GM12891 (cell line): ENCODE results near the gene RASL10A.

Experiments used
- DNase-seq: peaks from one replicate; pipeline ENCODE4 v3.0.0; 2011; ENCODE audit warnings: low spot score; ENCODE audit not compliant: insufficient read length
- FAIRE-seq: peaks from 2 replicates; lab custom pipeline; 2011; peaks lifted over from hg19 to GRCh38; lab: Jason Lieb, UNC
- PAX5 ChIP-seq: IDR thresholded peaks from 2 replicates; pipeline ENCODE4 v1.6.1; 2011; ENCODE audit warnings: low read length, moderate library complexity, mild to moderate bottlenecking; ENCODE audit not compliant: insufficient read depth, severe bottlenecking
- POLR2A ChIP-seq: IDR thresholded peaks from 2 replicates; pipeline ENCODE4 v1.6.1; 2011; ENCODE audit warnings: low read depth, low read length, control low read depth
- POLR2AphosphoS5 ChIP-seq: IDR thresholded peaks from 2 replicates; pipeline ENCODE4 v1.6.1; 2011; ENCODE audit warnings: low read depth, low read length, control low read depth
- POU2F2 ChIP-seq: IDR thresholded peaks from 2 replicates; pipeline ENCODE4 v1.6.1; 2011; ENCODE audit warnings: low read depth, mild to moderate bottlenecking, control low read depth, low read length, moderate library complexity
- SPI1 ChIP-seq: IDR thresholded peaks from 2 replicates; pipeline ENCODE4 v1.6.1; 2011; ENCODE audit warnings: low read depth, low read length, control low read depth
- TAF1 ChIP-seq: IDR thresholded peaks from 2 replicates; pipeline ENCODE4 v1.6.1; 2011; ENCODE audit warnings: low read depth, low read length, control low read depth

Gene RASL10A

GRCh38 chr22:29313126-29313575 is 2.3 kb downstream of the RASL10A start:
- FAIRE-seq = peak; percentile 35
- peak; percentile 53 for DNase-seq
- TF ChIP-seq POU2F2 (no peak), POLR2AphosphoS5 (no peak), SPI1 (no peak), POLR2A (no peak), PAX5 (no peak), TAF1 (no peak)

- FAIRE-seq (no peak), DNase-seq (peak; percentile 15)
These were observed 3.0 kb downstream of the RASL10A start for GRCh38 chr22:29312218-29313125.

DNA sequence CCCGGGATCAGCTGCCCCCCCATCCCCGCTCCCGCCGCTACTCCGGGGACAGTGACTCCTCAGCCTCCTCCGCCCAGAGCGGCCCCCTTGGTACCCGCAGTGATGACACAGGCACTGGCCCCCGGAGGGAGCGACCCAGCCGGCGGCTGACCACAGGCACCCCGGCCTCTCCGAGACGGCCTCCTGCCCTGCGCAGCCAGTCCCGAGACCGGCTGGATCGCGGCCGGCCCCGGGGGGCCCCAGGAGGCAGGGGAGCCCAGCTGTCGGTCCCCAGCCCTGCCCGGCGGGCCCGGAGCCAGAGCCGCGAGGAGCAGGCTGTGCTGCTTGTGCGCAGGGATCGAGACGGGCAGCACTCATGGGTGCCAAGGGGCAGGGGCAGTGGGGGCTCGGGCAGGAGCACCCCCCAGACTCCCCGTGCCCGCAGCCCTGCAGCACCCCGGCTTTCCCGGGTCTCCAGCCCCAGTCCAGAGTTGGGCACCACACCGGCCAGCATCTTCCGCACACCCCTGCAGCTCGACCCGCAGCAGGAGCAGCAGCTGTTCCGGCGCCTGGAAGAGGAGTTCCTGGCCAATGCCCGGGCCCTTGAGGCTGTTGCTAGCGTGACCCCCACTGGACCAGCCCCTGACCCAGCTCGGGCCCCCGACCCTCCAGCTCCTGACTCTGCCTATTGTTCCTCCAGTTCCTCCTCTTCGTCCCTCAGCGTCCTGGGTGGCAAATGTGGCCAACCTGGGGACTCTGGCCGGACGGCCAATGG is 3.9 kb downstream of the RASL10A start:
- FAIRE-seq (no peak), DNase-seq (peak; percentile 13)
- TF ChIP-seq POLR2AphosphoS5 (no peak), POLR2A (no peak), POU2F2 (no peak), PAX5 (no peak), SPI1 (no peak), TAF1 (no peak)

More at GRCh38 chr22:29312218-29313125, 3.0 kb downstream of the RASL10A start:
- TF ChIP-seq POLR2AphosphoS5 (no peak), PAX5 (no peak), POU2F2 (no peak), POLR2A (no peak)

DNA sequence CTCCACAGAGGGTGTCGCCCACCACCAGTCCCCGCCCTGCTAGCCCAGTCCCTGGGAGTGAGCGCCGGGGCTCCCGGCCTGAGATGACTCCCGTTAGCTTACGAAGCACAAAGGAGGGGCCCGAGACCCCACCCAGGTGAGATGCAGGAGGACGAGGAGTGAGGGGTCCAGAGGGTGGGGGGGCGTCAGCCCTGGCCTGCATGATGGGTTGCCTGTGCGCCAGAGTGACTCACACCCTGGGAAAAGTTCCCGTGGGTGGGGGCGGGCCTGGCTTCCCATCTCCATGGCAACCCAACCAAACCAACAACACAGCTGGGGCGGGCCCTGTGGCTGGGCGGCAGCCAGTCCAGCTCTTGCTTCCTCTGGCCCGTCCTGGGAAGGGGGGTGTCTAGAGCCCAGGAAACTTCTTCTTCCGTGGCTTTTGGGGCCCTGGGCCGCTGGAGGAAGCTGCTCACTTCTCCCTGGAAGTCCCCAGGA is 4.6 kb downstream of the RASL10A start:
- DNase-seq (peak; percentile 79), FAIRE-seq (peak; percentile 75)
- TF ChIP-seq PAX5 (no peak), POLR2AphosphoS5 (no peak), POLR2A (no peak), SPI1 (no peak), POU2F2 (no peak), TAF1 (no peak)

- TF ChIP-seq SPI1 (0 out of 2 replicates have a peak, but pooled peaks have one; percentile 5), TAF1 (no peak), PAX5 (no peak)
- FAIRE-seq (peak; percentile 51), DNase-seq (peak; percentile 17)
These were observed 5.2 kb downstream of the RASL10A start for GRCh38 chr22:29310065-29310862.

DNA sequence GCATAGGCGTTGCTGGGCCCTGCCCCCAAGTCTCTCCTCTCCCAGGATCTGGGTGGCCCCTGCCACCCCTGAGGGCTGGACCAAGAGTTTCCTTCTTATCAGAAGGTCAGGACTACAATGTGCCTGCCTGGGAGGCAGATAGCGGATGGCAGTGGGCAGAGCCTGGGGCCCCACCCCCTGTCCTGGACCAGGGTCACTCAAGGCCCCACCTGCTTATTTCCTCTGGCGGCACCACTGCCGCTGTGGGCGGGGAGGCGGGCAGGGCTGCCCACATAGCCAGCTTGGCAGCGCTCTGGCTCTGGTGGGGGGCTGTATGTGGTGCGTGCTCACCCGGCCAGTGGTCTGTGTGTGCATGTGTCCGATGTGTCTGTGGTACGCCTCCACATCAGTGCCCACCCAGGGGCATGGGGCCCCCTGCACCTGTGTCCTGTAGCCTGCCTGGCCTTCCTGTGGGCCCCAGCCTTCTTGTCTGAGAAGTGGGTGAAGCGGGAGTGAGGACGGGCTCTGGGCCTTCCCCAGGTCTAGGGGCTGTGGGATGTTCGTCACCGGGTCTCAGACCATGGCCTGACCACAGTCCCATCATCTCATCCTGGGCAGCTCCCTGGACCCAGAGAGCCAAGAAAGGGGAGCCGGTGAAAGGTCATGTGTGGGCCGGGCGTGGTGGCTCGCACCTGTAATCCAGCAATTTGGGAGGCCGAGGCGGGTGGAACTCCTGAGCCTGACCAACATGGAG is 6.0 kb downstream of the RASL10A start:
- FAIRE-seq = no peak
- no peak for TF ChIP-seq TAF1
- TF ChIP-seq POU2F2 = no peak
- no peak for TF ChIP-seq POLR2A
- no peak for TF ChIP-seq POLR2AphosphoS5
- no peak for TF ChIP-seq SPI1
- TF ChIP-seq PAX5 = no peak
- DNase-seq = peak; percentile 8

GRCh38 chr22:29308791-29309262 is 6.7 kb downstream of the RASL10A start:
- FAIRE-seq = no peak
- TF ChIP-seq PAX5 (no peak), POU2F2 (no peak), TAF1 (no peak), SPI1 (no peak), POLR2AphosphoS5 (no peak), POLR2A (no peak)
- DNase-seq = no peak
